Measurements from ENCODE around the gene RUNX3. TPM values are rescaled to one million over a fixed set of nuclear protein-coding genes. Genes with fewer than 3 reads are reported as not detected.
A peak's percentile ranks its signal among the peaks of the same experiment; 100 is the strongest.

The RUNX3 gene
- total and polyA plus RNA-seq, 8 donors: 0.98 to 8.7 (median 1.5) TPM

GRCh38 chr1:24921938-24922662 lies 8.0 kb downstream of the RUNX3 start:
- no peak for ATAC-seq
- Histone ChIP-seq H3K4me3 (no peak overlapping the region), H3K4me1 (peaks cover 3 to 16% of the 10 kb centered on the region in 2 donors), H3K36me3 (peaks cover 0 to 10% of the 10 kb centered on the region in 2 donors), H3K27ac (no peak overlapping the region), H3K27me3 (peaks cover 20 to 56% of the 10 kb centered on the region in 2 donors), H3K9me3 (no peaks in the 10 kb centered on the region)
- DNase-seq: no peak
- intact Hi-C loops (cut with DNase I): no loop called here
- TF ChIP-seq, protein P1, sequence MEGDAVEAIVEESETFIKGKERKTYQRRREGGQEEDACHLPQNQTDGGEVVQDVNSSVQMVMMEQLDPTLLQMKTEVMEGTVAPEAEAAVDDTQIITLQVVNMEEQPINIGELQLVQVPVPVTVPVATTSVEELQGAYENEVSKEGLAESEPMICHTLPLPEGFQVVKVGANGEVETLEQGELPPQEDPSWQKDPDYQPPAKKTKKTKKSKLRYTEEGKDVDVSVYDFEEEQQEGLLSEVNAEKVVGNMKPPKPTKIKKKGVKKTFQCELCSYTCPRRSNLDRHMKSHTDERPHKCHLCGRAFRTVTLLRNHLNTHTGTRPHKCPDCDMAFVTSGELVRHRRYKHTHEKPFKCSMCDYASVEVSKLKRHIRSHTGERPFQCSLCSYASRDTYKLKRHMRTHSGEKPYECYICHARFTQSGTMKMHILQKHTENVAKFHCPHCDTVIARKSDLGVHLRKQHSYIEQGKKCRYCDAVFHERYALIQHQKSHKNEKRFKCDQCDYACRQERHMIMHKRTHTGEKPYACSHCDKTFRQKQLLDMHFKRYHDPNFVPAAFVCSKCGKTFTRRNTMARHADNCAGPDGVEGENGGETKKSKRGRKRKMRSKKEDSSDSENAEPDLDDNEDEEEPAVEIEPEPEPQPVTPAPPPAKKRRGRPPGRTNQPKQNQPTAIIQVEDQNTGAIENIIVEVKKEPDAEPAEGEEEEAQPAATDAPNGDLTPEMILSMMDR (IDR thresholded peaks at IDR 0.05): no peak

GRCh38 chr1:24921412-24921811 lies 8.7 kb downstream of the RUNX3 start:
- TF ChIP-seq, protein P1 (IDR thresholded peaks at IDR 0.05): no peak
- no peak for ATAC-seq
- intact Hi-C loops (cut with DNase I): no loop called here
- Histone ChIP-seq H3K4me3 (no peak overlapping the region), H3K27me3 (peaks cover 15 to 49% of the 10 kb centered on the region in 2 donors), H3K36me3 (peaks cover 0 to 17% of the 10 kb centered on the region in 2 donors), H3K4me1 (peaks cover under 1 to 9% of the 10 kb centered on the region in 2 donors), H3K9me3 (no peaks in the 10 kb centered on the region), H3K27ac (no peak overlapping the region)
- DNase-seq: no peak

DNA sequence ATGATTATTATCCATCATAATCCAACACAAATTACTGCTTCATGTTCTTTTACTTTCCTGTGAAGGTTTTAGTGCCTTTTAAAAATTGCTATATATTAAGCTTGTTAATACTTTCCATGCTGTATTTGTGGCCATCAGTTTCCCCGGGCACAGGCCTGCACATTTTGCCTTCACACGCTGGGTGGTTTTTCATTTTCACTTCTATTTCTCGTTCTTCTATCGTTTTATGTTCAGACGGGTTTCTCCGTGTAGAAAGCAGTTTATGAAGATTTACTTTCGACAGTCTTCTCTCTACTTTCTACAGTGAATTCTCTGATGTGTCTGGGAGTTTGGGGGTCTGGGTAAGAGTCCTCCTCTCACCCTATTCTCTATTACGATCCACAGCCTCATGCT lies 9.5 kb downstream of the RUNX3 start:
- peaks cover 6 to 40% of the 10 kb centered on the region in 2 donors for H3K27me3 ChIP-seq
- peaks cover 0 to 20% of the 10 kb centered on the region in 2 donors for H3K36me3 ChIP-seq
- no peaks in the 10 kb centered on the region for H3K9me3 ChIP-seq
- intact Hi-C loops (cut with DNase I): no loop called here
- H3K4me1 ChIP-seq: peaks cover 0 to under 1% of the 10 kb centered on the region in 2 donors
- ATAC-seq (no peak), DNase-seq (no peak)
- TF ChIP-seq, protein P1 (IDR thresholded peaks at IDR 0.05): no peak
- H3K4me3 ChIP-seq: no peak overlapping the region
- H3K27ac ChIP-seq: no peak overlapping the region

DNA sequence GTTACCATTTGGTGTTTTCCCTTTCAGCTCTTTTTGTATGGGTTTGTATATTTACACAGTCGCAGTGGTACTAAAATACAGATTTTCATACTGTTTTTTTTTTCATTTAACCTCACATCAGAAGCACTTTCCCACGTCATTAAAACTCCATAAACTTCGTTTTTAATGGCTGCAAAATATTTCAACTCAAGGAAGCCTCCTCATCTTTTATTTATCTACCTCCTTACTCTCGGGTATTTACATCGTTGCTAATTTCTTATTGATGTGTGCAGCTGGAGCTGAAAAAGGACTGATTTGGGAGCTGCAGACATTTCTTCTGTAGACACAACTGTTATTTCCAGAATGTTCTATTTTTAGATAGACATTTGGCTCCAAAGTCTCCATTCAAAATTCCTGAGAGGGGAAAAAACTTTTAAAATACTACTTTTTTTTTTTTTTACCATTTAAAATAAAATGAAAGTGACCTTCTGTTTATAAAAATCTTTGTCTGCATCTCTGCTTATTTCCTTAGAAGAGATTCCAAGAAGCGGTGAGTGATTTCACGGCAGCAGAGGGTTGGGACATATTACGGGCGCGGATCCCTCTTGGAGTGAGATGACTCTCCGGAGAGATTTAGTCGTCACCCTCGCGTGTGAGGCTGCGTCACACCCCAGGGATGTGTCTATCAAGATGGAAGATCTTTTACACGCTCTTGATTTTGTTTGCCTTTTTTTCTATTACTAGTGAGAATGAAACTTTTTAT lies 10.1 kb downstream of the RUNX3 start:
- H3K36me3 ChIP-seq: peaks cover 0 to 20% of the 10 kb centered on the region in 2 donors
- H3K4me1 ChIP-seq: no peaks in the 10 kb centered on the region
- intact Hi-C loops (cut with DNase I): no loop called here
- H3K27ac ChIP-seq: no peak overlapping the region
- peak in 1 of 4 donors; percentile 67 for DNase-seq
- TF ChIP-seq, protein P1 (IDR thresholded peaks at IDR 0.05): no peak
- no peaks in the 10 kb centered on the region for H3K9me3 ChIP-seq
- H3K27me3 ChIP-seq: peaks cover under 1 to 34% of the 10 kb centered on the region in 2 donors
- H3K4me3 ChIP-seq: no peak overlapping the region
- peak; percentile 17 for ATAC-seq

- H3K4me1 ChIP-seq: no peaks in the 10 kb centered on the region
- peaks cover 0 to 24% of the 10 kb centered on the region in 2 donors for H3K36me3 ChIP-seq
- ATAC-seq: no peak
These were observed 11.0 kb downstream of the RUNX3 start for GRCh38 chr1:24918995-24919605.

More at GRCh38 chr1:24918995-24919605, 11.0 kb downstream of the RUNX3 start:
- DNase-seq: no peak
- TF ChIP-seq, protein P1 (IDR thresholded peaks at IDR 0.05): no peak
- H3K27me3 ChIP-seq: peaks cover 0 to 31% of the 10 kb centered on the region in 2 donors
- H3K4me3 ChIP-seq: no peak overlapping the region
- intact Hi-C loops (cut with DNase I): no loop called here
- no peaks in the 10 kb centered on the region for H3K9me3 ChIP-seq
- no peak overlapping the region for H3K27ac ChIP-seq
